HG03460 (cell line): ENCODE data around the gene SNX8.
A peak's percentile ranks its signal among the peaks of the same experiment; 100 is the strongest.
"Not testable (repeated sequence)": the region's sequence is repeated elsewhere in the genome, so short reads cannot be mapped to it uniquely, and the experiment has no call there.

ENCODE experiments used
- ATAC-seq: cut with Tn5 transposase; IDR thresholded peaks from one replicate; pipeline ENCODE4 v1.9.1; 2021; ENCODE audit not compliant: unreplicated experiment

SNX8 gene, protein sequence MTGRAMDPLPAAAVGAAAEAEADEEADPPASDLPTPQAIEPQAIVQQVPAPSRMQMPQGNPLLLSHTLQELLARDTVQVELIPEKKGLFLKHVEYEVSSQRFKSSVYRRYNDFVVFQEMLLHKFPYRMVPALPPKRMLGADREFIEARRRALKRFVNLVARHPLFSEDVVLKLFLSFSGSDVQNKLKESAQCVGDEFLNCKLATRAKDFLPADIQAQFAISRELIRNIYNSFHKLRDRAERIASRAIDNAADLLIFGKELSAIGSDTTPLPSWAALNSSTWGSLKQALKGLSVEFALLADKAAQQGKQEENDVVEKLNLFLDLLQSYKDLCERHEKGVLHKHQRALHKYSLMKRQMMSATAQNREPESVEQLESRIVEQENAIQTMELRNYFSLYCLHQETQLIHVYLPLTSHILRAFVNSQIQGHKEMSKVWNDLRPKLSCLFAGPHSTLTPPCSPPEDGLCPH

DNA sequence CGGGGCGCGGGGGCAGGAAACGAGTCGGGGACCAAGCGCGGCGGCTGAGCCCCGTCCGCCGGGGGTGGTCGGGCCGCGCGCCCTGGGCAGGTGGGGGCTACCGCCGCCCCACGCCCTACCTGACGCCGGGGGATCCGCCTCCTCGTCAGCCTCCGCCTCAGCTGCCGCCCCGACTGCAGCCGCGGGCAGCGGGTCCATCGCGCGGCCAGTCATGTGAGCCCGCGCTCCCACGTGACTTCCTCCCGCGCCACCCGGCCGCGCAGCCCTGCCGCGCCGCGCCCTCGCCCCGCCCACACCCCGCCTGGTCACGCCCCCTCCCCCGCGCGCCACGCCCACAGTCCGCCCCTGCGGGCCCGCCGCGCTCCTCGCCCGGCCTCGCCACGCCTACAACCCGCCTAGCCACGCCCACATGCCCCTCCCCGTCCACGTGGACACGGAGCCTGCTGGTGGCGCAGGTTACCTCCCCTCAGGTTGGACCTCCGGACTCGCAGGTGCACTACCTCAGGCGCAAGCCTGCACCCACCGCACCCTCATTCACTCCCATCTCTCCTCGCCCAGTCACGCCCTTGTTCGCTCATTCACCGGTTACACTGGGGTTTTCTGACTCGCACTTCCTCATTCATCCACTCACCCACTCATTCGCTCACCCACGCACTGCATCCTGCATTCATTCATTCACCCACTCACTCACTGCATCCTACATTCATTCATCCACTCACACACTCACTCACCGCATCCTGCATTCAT lies at the start of gene SNX8:
SNX8 (minus strand) TSS at position 233 of the 747 bp plus-strand sequence; CDS start at position 213, 20 bp downstream.
- peak; percentile 64 for ATAC-seq

DNA sequence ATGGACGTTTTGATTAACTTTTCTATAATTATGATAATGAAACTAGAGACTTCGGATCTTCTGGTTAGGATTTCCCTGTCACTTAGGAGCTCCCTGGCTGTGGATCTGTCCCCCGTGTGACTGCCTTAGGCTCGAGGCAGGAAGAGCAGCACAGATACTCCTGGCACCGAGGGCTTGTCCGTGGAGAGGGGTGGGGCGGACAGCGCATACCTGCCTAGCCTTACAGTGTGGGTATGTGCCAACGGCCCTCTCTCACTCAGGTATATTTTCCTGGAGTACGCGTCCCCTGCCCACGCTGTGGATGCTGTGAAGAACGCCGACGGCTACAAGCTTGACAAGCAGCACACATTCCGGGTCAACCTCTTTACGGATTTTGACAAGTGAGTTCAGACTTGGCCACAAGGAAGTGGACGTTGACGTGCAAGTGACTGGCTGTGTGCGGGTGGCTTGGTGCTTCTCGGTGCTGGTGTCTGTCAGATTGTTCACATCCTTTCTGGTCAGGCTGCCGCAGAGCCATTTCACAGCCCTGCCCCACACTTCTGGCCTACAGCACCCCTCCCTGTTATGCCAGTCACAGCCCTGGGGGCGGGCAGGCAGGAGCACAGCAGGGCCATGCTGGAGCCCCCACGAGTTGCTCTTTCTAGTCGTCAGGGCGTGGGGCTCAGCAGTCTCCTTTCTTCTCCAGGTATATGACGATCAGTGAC lies 48.3 kb upstream of the SNX8 start:
- no peak for ATAC-seq

DNA sequence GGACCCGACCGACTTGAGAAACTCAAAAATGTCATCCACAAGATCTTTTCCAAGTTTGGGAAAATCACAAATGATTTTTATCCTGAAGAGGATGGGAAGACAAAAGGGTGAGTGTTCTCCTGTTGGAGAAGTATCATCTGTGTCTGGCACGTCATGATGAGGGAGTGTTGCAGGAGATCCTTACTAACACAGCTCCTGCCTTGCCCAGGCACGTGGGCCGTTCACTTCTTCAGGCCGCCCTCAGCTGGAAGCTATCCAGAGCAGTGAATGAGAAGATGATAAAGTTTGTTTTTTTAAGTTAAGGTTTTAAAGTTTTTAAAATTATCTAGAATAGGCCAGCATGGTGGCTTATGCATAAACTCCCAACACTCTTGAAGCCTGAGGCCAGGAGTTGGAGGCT lies 46.6 kb upstream of the SNX8 start:
- ATAC-seq = no peak

DNA sequence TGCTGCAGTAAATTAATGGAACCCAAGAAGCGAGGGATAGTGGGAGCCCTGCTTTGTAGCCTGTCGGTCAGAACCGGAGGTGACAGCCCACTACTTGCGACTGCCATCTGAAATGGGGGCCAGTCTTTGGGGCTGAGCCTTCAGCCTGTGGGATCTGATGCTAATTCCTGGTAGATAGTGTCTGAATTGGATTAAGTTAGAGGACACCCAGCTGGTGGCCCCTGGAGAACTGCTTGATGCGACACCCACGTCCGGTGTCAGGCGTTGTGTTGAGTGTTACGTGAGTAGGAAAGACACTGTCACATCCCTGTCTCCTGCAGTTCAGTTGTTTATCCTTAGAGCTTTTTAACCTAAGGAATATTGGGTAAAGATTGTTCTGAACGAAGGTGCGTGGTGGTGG lies 45.4 kb upstream of the SNX8 start:
- ATAC-seq = no peak

DNA sequence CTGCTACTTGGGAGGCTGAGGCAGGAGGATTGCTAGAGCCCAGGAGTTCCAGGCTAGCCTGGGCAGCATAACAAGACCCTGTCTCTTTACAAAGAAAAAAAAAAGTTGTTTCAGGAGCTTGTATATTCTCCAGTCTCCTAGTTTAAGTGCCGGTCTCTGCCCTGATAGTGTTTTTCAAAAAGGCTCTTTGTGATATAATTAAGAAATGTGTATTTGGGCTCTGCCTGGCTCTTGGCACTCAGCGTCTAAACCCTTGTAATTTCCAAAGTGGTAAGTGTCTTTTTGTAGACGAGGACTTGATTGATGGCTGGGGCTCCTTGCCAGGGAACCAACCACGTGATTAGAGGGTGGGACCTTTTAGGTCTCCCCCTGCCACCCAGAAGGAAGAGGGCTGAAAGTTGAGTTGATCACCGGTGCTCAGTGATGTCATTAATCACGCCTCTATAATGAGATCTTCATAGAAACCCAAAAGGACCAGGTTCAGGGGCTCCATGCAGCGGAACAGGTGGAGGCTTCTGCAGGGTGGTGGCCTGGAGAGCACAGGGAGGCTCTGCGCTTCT lies 44.8 kb upstream of the SNX8 start:
- ATAC-seq = no peak

DNA sequence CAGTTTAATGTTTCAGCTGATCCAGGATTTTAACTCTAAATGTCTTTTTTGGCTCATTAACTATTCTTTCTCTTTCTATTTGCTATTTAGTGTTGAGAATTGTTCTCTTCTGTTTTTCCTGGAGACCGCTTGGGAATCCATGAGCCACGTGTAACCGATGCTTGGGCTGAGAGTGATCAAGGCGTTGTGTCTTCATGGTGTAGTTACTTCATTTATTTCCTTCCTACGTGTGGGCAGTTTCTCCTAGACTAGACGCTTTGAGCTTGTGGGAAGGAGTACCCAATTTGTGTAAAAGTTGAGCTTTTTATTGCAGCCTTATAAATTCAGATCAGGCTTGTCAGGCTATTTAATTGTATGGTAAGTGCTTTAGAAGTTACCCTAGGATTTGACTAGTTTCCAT lies 43.3 kb upstream of the SNX8 start:
- no peak for ATAC-seq

DNA sequence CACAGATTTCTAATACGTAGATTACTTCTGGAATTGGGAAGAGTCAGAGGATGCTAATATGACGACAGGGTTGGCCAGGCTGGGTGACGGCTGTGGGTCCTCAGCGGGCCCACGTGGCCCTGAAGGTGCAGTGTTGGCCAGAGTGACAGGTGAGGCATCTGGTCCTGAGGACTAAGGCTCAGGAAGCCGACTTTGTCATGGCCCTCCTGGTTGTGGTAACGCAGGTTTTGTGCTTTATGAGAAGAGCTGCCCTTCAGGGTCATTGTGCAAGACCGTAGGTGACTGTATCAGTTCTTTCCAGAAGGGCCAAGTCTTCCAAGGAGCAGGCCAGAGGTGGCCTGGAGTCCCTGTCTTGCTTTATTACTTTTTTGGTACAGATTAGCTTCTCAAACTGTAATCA lies 42.9 kb upstream of the SNX8 start:
- no peak for ATAC-seq

DNA sequence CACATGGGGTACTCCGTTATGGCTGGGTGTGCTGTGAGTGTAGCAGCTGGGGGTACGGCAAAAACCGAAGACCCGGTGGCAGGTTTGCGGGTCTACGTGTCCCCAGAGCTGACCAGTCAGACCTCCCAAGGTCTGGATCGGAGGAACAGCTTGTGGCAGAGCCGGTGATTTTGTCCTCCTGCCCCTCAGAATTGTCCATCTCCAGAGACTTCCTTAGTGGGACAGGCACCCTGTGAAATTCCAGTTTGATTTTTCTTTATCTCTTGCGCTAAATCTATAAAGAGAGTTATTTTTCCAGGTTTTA lies 41.4 kb upstream of the SNX8 start:
- ATAC-seq = no peak

DNA sequence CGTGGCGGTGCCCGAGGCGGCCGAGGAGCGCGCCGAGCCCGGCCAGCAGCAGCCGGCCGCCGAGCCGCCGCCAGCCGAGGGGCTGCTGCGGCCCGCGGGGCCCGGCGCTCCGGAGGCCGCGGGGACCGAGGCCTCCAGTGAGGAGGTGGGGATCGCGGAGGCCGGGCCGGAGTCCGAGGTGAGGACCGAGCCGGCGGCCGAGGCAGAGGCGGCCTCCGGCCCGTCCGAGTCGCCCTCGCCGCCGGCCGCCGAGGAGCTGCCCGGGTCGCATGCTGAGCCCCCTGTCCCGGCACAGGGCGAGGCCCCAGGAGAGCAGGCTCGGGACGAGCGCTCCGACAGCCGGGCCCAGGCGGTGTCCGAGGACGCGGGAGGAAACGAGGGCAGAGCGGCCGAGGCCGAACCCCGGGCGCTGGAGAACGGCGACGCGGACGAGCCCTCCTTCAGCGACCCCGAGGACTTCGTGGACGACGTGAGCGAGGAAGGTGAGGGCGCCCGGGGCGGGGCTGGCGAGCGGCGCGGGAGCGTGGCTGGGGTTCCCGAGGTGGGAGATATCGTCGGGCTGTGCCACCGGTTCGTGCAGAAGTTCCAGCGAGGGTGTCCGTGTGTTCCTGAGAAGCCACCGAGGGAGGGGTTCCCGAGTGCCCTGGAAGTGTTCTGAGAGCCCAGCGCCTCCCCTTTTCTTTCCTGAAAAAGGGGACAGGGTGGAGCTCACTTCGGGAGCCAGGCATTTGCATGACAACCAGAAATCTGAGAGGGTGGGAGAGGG lies 40.9 kb upstream of the SNX8 start:
- ATAC-seq = peak; percentile 1

DNA sequence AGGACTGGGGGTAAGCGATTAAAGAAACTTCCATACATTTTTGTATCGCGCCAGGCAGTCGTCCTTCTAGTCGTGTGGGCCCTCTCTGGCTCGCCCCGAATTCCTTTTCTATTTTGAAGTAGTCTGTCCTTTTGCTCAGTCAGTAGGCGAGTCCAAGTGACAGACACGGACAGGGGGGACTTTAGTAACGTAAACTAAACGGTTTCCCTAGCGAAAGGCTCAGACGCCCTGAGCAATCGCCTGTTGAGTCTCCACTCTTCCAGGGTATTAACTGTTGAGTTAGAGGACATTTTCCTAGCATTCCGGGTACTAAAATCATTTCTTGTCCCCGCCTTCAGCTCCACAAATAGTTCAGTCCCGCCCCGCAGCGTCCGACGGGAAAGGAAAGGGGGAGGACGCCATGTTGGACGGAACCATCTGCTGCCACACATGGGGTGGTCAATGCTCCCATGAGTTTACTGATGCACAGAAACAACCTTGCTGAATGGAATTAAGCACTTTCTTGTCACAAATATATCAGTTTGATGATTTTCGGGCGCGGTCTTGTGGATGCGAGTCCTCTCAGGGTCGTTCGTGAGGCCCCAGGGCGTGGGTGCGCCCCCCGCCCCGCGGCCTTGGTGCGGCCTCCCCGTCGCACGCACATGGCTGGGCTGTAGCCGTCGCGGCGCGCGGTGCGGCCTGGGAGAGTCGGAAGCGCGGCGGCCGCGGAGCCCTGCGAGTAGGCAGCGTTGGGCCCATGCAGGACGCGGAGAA lies 40.1 kb upstream of the SNX8 start, which contains the start of gene EIF3B:
EIF3B (plus strand) TSS at position 642 of the 753 bp plus-strand sequence; CDS start at position 737, 95 bp downstream.
- peak; percentile 83 for ATAC-seq

DNA sequence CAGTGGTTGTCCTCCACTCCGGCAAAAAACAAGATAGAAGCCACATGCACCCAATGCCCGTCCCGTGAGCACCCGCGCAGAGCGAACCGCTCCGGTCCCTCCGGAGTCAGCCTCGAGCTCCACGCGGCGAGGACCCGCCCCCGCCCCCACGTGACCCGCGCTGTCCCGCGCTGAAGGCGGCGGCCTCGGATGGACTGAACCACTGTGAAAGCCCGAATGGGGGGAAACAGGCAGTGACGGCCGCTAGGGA lies 39.6 kb upstream of the SNX8 start:
- ATAC-seq = peak; percentile 63

DNA sequence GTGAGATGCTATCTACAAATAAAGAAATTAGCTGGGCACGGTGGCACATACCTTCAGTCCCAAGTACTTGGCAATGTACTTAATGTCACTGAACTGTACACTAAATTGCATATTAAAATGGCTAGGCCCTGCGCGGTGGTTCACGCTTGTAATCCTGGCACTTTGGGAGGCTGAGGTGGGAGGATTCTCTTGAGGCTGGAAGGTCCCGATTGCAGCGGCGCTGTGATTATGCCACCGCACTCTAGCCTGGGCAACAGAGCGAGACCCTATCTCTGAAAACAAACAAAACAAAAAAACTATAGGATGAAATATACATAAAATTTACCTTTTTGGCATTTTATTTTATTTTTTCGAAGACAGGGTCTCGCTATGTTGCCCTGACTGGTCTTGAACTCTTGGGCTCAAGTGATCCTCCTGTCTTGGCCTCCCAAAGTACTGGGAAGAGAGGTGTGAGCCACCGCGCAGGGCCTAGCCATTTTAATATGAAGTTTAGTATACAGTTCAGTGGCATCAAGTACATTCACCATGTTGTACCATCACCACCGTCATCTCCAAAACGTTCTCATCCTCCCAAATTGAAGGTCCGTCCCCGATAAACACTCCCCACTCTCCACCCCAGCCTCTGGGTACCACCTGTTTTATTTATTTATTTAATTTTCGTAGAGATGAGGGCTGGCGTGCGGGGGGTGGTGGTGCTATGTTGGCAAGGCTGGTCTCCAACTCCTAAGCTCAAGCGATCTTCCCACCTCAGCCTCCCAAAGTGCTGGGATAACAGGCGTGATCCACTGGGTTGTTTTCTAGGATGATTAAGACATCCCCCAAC lies 39.1 kb upstream of the SNX8 start:
- no peak for ATAC-seq

DNA sequence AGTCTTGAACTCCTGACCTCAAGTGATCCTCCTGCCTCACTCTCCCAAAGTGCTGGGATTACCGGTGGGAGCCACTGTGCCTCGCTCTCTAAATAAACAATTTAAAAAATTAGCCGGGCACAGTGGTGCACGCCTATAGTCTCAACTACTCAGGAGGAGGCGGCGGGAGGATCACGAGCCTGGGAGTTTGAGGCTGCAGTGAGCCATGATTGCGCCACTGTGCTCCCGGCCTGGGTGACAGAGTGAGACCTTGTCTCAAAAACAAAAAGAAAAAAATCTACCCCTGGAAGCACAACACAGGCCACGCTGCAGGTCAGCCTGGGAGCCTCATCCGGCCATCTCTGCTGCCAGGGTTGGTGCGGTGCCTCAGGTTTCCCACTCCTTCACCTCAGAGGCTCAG lies 36.6 kb upstream of the SNX8 start:
- no peak for ATAC-seq

DNA sequence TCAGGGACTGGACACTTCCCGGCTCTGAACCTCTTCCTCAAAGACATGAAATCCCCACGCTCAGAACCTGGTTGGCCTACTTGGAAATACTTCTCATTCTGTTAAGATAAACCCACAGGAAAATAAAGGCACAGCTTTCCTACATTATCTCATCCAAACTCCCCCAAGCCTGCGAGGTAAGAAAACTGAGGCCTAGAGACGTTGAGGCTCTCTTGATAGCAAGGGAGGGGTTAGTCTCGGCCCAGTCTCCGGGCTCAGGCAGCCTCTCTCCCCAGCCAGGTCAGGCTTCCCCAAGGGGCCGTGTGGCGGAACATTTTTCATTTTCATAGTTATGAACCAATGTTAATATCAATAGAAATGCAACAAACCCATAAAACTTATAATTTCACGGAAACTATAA lies 35.8 kb upstream of the SNX8 start:
- ATAC-seq = no peak

DNA sequence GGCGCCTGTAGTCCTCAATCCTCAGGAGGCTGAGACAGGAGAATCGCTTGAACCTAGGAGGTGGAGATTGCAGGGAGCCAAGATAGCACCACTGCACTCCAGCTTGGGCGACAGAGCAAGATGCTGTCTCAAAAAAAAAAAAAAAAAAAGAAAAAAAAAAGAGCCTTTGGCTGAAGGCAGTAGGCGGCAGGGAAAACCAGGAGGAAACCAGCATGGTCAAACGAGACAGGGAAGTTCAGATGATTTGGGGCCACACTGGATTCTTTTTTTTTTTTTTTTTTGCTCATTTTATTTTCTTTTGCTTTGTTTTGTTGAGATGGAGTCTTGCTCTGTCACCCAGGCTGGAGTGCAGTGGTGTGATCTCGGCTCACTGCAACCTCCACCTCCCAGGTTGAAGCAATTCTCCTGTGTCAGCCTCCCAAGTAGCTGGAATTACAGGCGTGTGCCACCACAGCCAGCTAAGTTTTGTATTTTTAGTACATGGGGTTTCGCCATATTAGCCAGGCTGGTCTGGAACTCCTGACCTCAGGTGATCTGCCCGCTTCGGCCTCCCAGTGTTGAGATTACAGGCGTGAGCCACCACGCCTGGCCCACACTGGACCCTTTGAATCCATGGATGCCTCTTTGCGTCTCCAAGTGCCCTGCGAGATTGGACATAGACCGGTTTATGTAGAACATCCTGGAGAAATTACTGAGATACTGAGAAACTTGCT lies 33.3 kb upstream of the SNX8 start:
- ATAC-seq = peak; percentile 17

DNA sequence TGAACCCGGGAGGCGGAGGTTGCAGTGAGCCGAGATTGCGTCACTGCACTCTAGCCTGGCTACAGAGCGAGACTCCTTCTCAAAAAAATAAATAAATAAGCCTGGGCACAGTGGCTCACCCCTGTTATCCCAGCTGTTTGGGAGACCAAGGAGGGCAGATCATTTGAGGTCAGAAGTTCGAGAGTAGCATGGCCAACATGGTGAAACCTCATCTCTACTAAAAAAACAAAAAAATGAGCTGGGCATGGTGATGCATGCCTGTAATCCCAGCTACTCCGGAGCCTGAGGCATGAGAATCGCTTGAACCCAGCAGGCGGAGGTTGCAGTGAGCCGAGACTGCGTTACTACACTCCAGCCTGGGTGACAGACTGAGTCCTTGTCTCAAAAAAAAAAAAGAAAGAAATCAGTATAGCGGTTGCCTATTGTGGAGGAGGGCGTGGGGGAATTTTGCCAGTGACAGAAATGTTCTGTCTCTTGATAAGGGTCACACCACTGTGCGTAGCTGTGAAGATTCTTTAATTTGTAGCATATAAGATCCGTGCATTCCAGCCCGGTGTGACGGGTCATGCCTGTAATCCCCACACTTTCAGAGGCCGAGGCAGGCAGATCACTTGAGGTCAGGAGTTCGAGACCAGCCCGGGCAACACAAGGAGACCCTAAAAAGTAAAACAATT lies 22.5 kb upstream of the SNX8 start:
- no peak for ATAC-seq

DNA sequence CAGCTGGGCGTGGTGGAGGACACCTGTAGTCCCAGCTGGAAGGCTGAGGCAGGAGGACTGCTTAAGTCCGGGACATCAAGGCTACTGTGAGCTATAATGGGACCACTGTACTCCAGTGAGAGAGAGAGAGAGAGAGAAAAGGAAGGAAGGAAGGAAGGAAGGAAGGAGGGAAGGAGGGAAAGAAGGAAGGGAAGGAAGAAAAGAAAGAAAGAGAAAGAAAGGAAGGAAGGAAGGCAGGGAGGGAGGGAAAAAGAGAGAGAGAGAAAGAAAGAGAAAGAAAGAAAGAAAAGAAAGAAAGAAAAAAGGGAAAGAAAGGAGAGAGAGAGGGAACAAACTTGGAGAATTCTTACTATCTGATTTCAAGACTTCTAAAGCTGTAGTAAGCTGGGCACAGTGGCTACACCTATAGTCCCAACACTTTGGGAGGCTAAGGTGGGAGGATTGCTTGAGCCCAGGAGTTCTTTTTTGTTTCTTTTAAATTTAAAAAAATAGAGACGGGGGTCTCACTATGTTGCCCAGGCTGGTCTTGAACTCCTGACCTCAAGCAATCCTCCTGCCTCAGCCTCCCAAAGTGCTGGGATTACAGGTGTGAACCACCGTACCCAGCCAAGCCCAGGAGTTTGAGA lies 18.5 kb upstream of the SNX8 start:
- not testable (repeated sequence) for ATAC-seq

DNA sequence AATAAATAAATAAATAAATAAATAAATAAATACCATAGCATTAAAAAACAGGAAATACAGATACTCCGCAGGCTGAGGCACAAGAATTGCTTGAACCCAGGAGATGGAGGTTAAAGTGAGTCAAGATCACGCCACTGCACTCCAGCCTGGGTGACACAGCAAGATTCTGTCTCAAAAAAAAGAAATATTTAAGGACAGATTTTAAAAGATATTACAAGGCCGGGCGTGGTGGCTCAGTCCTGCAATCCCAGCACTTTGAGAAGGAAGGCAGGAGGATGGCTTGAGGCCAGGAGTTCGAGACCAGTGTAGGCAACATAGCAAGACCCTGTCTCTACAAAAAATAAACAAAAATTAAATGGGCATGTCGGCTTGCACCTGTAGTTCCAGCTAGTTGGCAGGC lies 17.5 kb upstream of the SNX8 start:
- no peak for ATAC-seq
